Spleen (tissue), 11 donors: ENCODE measurements around the gene OSBPL8. TPM values are rescaled to one million over a fixed set of nuclear protein-coding genes. Genes with fewer than 3 reads are reported as not detected.

ENCODE experiments used
- DNase-seq: peaks from one replicate; pipeline ENCODE4 v3.0.0-alpha.2; 2020
- H3K27ac ChIP-seq, 8 donors: fragments of 200-600 bp; sonication (generic) in 7 of 8; 1 replicate in 4 of 8; 2 replicates in 4 of 8; pipeline versions ENCODE4 v1.5.0 to v1.8.0; 2016 to 2021; ENCODE audit warnings: inconsistent platforms in 4 of 8, mild to moderate bottlenecking in 4 of 8, moderate library complexity in 1 of 8
- H3K27me3 ChIP-seq, 7 donors: fragments of 200-600 bp; sonication (generic) in 6 of 7; replicated peaks in 1 of 7; 1 replicate in 4 of 7; 2 replicates in 3 of 7; pipeline versions ENCODE4 v1.5.0 to v1.8.0; 2016 to 2021; ENCODE audit warnings: inconsistent platforms in 3 of 7, mild to moderate bottlenecking in 1 of 7
- H3K36me3 ChIP-seq, 6 donors: fragments of 200-600 bp; sonication (generic) in 5 of 6; 1 replicate in 4 of 6; 2 replicates in 2 of 6; pipeline versions ENCODE4 v1.5.0 to v1.8.0; 2016 to 2021; ENCODE audit warnings: inconsistent platforms in 2 of 6
- H3K4me1 ChIP-seq, 6 donors: fragments of 200-600 bp; sonication (generic) in 5 of 6; 1 replicate in 3 of 6; 2 replicates in 3 of 6; pipeline versions ENCODE4 v1.5.0 to v1.8.0; 2016 to 2021; ENCODE audit warnings: inconsistent platforms in 3 of 6
- H3K4me3 ChIP-seq, 8 donors: fragments of 200-600 bp; sonication (generic) in 7 of 8; 1 replicate in 4 of 8; 2 replicates in 4 of 8; pipeline versions ENCODE4 v1.5.0 to v1.8.0; 2016 to 2021; ENCODE audit warnings: inconsistent platforms in 4 of 8, mild to moderate bottlenecking in 4 of 8, moderate library complexity in 2 of 8
- H3K9me3 ChIP-seq, 8 donors: fragments of 200-600 bp; sonication (generic) in 7 of 8; 1 replicate in 4 of 8; 2 replicates in 4 of 8; pipeline versions ENCODE4 v1.5.0 to v1.8.0; 2016 to 2021; ENCODE audit warnings: inconsistent platforms in 4 of 8
- POLR2A ChIP-seq, 3 donors: fragments of 450-650 bp; IDR thresholded peaks; one replicate each; pipeline ENCODE4 v1.5.1; 2017; ENCODE audit warnings: antibody characterized with exemption in 3 of 3, mild to moderate bottlenecking in 1 of 3
- POLR2AphosphoS5 ChIP-seq, 3 donors: sonication (generic); formaldehyde crosslinking; IDR thresholded peaks; one replicate each; pipeline ENCODE4 v1.5.1; 2017; ENCODE audit warnings: antibody characterized with exemption in 3 of 3
- WGBS, 5 donors: extraction: QIAGEN DNeasy Blood & Tissue Kit in 3 of 5; methylation state at CpG; one replicate each; pipeline versions ENCODE4 v1.1.5 to v1.1.7; 2013 to 2018; 5-methylcytosine and 5-hydroxymethylcytosine counted together
- intact Hi-C: fragments of 100-400 bp; cut with DNase I; formaldehyde crosslinking; loops from one replicate; pipeline ENCODE4 v1.15.0; 2023; ENCODE audit warnings: low total_unique reads
- polyA plus RNA-seq, 3 donors: library from polyadenylated mRNA; stranded (reverse); fragments of 200-250 nt; gene quantifications; one replicate each; pipeline ENCODE4 v1.2.1, GENCODE V29; 2013
- total RNA-seq, 7 donors: library from RNA; depleted of rRNA in 3 of 7; stranded (reverse); fragments of >200 nt in 3 of 7; fragmentation: NEBNext Ultra II Directional in 4 of 7; extraction: Animal tissue kit (Norgen Biotek cat#: 25700) in 4 of 7; gene quantifications; one replicate each; pipeline versions ENCODE4 v1.1.0 to v1.2.1, GENCODE V29; 2016 to 2021
- TF ChIP-seq, protein P1 (sequence below), 11 experiments: fragments of 200-600 bp in 7 of 11; fragments of 450-650 bp in 4 of 11; sonication (generic) in 4 of 11; IDR thresholded peaks in 8 of 11; conservative IDR thresholded peaks in 3 of 11; 1 replicate in 7 of 11; 2 replicates in 4 of 11; pipeline versions ENCODE4 v1.4.0 to v1.8.0; 2016 to 2021; ENCODE audit warnings: antibody characterized with exemption in 11 of 11, inconsistent platforms in 4 of 11, mild to moderate bottlenecking in 1 of 11
- donor health status: healthy with polysubstance abuse.
- donor health status: DM: no; HTN: no; CAD: no; lungs with moderate emphysema.
- donor health status: DM: no; HTN: no; CAD: no.
- donor health status: Bipolar disorder and iron deficiency.
- donor health status: healthy.
- donor health status: DM: no; HTN: no; CAD: no.
- donor health status: DM: yes; HTN: yes; CAD: no.

Gene OSBPL8
- total and polyA plus RNA-seq, 10 donors = 10.7 to 127 (median 109) TPM

DNA sequence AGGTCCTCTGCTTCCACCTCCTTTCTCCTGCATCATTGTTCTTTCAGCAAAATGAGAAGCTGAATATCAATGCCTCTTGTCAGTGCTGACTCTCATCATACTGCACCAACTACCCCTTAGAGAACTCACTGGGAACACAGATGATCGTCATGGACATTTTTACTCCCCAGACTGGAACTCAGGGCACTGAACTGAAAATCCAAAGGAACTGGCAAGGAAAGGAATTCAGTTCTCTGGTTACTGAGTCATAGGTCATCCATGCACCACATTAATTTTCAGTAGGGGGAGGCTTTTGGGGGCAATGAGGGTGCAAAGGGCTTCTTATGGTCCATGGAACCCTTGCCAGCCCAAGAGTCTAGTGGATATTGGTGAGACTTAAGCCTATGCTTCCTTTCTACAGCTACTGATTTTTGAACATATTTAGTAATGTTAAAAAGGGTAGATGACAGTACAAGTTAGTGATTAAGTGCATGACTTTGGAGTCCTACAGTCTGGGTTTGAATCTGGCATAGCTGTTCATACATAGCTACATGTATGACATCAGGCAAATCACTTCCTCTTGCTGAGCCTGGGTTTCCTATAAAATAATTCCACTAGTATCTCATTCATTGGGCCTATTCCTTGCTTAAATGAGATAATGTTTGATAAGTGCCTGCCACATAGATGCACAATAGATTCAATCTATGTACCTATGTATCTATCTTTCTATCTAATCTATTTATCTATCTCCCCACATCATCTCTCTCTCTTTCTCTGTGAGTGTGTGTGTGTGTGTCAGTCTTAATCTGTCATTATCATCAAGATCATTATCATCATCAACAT is 240.6 kb downstream of the OSBPL8 start:
- Histone ChIP-seq H3K36me3 (no peaks in the 10 kb centered on the region), H3K9me3 (no peaks in the 10 kb centered on the region), H3K4me1 (no peaks in the 10 kb centered on the region), H3K4me3 (no peak overlapping the region), H3K27me3 (peaks cover 0 to 3% (median 0%) of the 10 kb centered on the region in 7 donors), H3K27ac (no peak overlapping the region)
- DNase-seq = no peak
- WGBS, 5 donors = 92 to 94% (median 93%) methylated on average over 1 of the region's 1 CpG
- TF ChIP-seq POLR2A (IDR thresholded peaks at IDR 0.05) (no peak), POLR2AphosphoS5 (IDR thresholded peaks at IDR 0.05) (no peak)
- TF ChIP-seq, protein P1, sequence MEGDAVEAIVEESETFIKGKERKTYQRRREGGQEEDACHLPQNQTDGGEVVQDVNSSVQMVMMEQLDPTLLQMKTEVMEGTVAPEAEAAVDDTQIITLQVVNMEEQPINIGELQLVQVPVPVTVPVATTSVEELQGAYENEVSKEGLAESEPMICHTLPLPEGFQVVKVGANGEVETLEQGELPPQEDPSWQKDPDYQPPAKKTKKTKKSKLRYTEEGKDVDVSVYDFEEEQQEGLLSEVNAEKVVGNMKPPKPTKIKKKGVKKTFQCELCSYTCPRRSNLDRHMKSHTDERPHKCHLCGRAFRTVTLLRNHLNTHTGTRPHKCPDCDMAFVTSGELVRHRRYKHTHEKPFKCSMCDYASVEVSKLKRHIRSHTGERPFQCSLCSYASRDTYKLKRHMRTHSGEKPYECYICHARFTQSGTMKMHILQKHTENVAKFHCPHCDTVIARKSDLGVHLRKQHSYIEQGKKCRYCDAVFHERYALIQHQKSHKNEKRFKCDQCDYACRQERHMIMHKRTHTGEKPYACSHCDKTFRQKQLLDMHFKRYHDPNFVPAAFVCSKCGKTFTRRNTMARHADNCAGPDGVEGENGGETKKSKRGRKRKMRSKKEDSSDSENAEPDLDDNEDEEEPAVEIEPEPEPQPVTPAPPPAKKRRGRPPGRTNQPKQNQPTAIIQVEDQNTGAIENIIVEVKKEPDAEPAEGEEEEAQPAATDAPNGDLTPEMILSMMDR (IDR thresholded peaks at IDR 0.05 in 8 of 11, conservative IDR thresholded peaks at IDR 0.05 in 3 of 11) = no peak
- intact Hi-C loops = no loop called here

DNA sequence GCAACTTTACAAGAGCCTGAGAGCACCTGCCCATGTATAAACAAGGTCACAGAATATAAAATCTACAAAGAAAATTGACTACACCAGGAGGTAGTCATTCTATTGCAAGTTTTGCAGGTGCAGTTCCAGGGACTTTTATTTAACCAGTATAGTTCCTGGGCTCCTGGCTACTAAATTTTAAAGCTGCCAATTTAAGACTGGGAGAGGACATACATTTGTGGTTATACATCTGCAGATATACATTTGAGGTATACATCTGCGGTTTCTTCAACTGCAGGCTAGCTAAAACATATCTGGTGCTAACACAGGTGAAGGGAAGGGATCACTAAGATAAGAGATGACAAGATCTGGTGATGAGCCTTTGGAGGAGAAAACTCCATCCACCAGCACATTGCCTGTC is 241.6 kb downstream of the OSBPL8 start:
- no peak for TF ChIP-seq POLR2AphosphoS5 (IDR thresholded peaks at IDR 0.05)
- TF ChIP-seq POLR2A (IDR thresholded peaks at IDR 0.05) = no peak
- TF ChIP-seq, protein P1 (IDR thresholded peaks at IDR 0.05 in 8 of 11, conservative IDR thresholded peaks at IDR 0.05 in 3 of 11) = no peak
- 83 to 100% (median 97%) methylated on average over 1 of the region's 1 CpG for WGBS, 5 donors
- no peak for DNase-seq

GRCh38 chr12:76316468-76316867 is 243.1 kb downstream of the OSBPL8 start:
- intact Hi-C loops = no loop called here
- no peaks in the 10 kb centered on the region for H3K36me3 ChIP-seq

More for the DNA sequence above, 241.6 kb downstream of the OSBPL8 start:
- no peaks in the 10 kb centered on the region for H3K9me3 ChIP-seq
- no peaks in the 10 kb centered on the region for H3K36me3 ChIP-seq
- no peak overlapping the region for H3K4me3 ChIP-seq
- H3K27me3 ChIP-seq = peaks cover 0 to 10% (median 0%) of the 10 kb centered on the region in 7 donors
- H3K4me1 ChIP-seq = no peaks in the 10 kb centered on the region
- intact Hi-C loops = no loop called here
- H3K27ac ChIP-seq = no peak overlapping the region

GRCh38 chr12:76313299-76313698 is 246.3 kb downstream of the OSBPL8 start:
- Histone ChIP-seq H3K27ac (peak overlapping the region in 1 of 8 donors; percentile 59), H3K27me3 (peaks cover 0 to 23% (median 0%) of the 10 kb centered on the region in 7 donors), H3K9me3 (no peaks in the 10 kb centered on the region), H3K4me1 (no peaks in the 10 kb centered on the region), H3K4me3 (no peak overlapping the region), H3K36me3 (no peaks in the 10 kb centered on the region)
- TF ChIP-seq POLR2A (IDR thresholded peaks at IDR 0.05) (no peak), POLR2AphosphoS5 (IDR thresholded peaks at IDR 0.05) (no peak)
- TF ChIP-seq, protein P1 (IDR thresholded peaks at IDR 0.05 in 8 of 11, conservative IDR thresholded peaks at IDR 0.05 in 3 of 11) = no peak
- 70 to 86% (median 75%) methylated on average over 9 of the region's 9 CpGs for WGBS, 5 donors
- DNase-seq = no peak
- intact Hi-C loops = no loop called here

More at GRCh38 chr12:76316468-76316867, 243.1 kb downstream of the OSBPL8 start:
- TF ChIP-seq, protein P1 (IDR thresholded peaks at IDR 0.05 in 8 of 11, conservative IDR thresholded peaks at IDR 0.05 in 3 of 11) = no peak
- no peak for TF ChIP-seq POLR2A (IDR thresholded peaks at IDR 0.05)
- TF ChIP-seq POLR2AphosphoS5 (IDR thresholded peaks at IDR 0.05) = no peak
- Histone ChIP-seq H3K4me3 (no peak overlapping the region), H3K27ac (no peak overlapping the region), H3K27me3 (peaks cover 0 to 25% (median 0%) of the 10 kb centered on the region in 7 donors), H3K9me3 (no peaks in the 10 kb centered on the region), H3K4me1 (no peaks in the 10 kb centered on the region)
- no peak for DNase-seq
- 84 to 92% (median 88%) methylated on average over 7 of the region's 7 CpGs for WGBS, 5 donors
